SIG-M5 (cell line): Measurements from ENCODE around the gene ENO1.

Source experiments
- DNase-seq: peaks from one replicate; lab custom pipeline; 2025; lab: John Stamatoyannopoulos, UW

ENO1 gene

GRCh38 chr1:8813016-8813763 is 65.3 kb downstream of the ENO1 start:
- no peak for DNase-seq

GRCh38 chr1:8812081-8812480 is 66.4 kb downstream of the ENO1 start:
- DNase-seq: no peak
